IPS-11a (cell line): ENCODE data around the gene ZNF622.
A peak's percentile ranks its signal among the peaks of the same experiment; 100 is the strongest.

Source experiments
- H3K4me3 ChIP-seq: one replicate; pipeline ENCODE4 v1.5.1; 2013; ENCODE audit warnings: low read depth, low read length, control low read depth

ZNF622 gene

GRCh38 chr5:16465544-16466432, at the start of gene ZNF622:
TSS of gene ZNF622 (minus strand) at chr5:16465800. CDS start at chr5:16465665, 135 bp downstream.
- peak within 1 kb of the TSS; percentile 94 for H3K4me3 ChIP-seq

GRCh38 chr5:16510098-16510497, 44.5 kb upstream of the ZNF622 start:
- no peak overlapping the region for H3K4me3 ChIP-seq

GRCh38 chr5:16508730-16509531, 43.3 kb upstream of the ZNF622 start:
- H3K4me3 ChIP-seq, result no peak overlapping the region

- H3K4me3 ChIP-seq, result no peak overlapping the region
Observed at GRCh38 chr5:16507716-16508115, 42.1 kb upstream of the ZNF622 start.

GRCh38 chr5:16505904-16506303, 40.3 kb upstream of the ZNF622 start:
- no peak overlapping the region for H3K4me3 ChIP-seq

GRCh38 chr5:16505140-16505891, 39.7 kb upstream of the ZNF622 start:
- no peak overlapping the region for H3K4me3 ChIP-seq

GRCh38 chr5:16504571-16504970, 39.0 kb upstream of the ZNF622 start:
- H3K4me3 ChIP-seq, result no peak overlapping the region

GRCh38 chr5:16502866-16503265, 37.3 kb upstream of the ZNF622 start:
- H3K4me3 ChIP-seq, result no peak overlapping the region

- no peak overlapping the region for H3K4me3 ChIP-seq
Observed at GRCh38 chr5:16500024-16500423, 34.4 kb upstream of the ZNF622 start.

- no peak overlapping the region for H3K4me3 ChIP-seq
Observed at GRCh38 chr5:16497546-16497945, 31.9 kb upstream of the ZNF622 start.

- no peak overlapping the region for H3K4me3 ChIP-seq
Observed at GRCh38 chr5:16493261-16493660, 27.7 kb upstream of the ZNF622 start.

- no peak overlapping the region for H3K4me3 ChIP-seq
Observed at GRCh38 chr5:16492398-16493140, 27.0 kb upstream of the ZNF622 start.

GRCh38 chr5:16490911-16491310, 25.3 kb upstream of the ZNF622 start:
- no peak overlapping the region for H3K4me3 ChIP-seq

- no peak overlapping the region for H3K4me3 ChIP-seq
Observed at GRCh38 chr5:16489322-16489791, 23.8 kb upstream of the ZNF622 start.

- H3K4me3 ChIP-seq, result no peak overlapping the region
Observed at GRCh38 chr5:16487456-16487855, 21.9 kb upstream of the ZNF622 start.

GRCh38 chr5:16486711-16487111, 21.1 kb upstream of the ZNF622 start:
- H3K4me3 ChIP-seq, result no peak overlapping the region

GRCh38 chr5:16485656-16486055, 20.1 kb upstream of the ZNF622 start:
- no peak overlapping the region for H3K4me3 ChIP-seq

- no peak overlapping the region for H3K4me3 ChIP-seq
Observed at GRCh38 chr5:16484081-16484480, 18.5 kb upstream of the ZNF622 start.

GRCh38 chr5:16483361-16483760, 17.8 kb upstream of the ZNF622 start:
- no peak overlapping the region for H3K4me3 ChIP-seq

- no peak overlapping the region for H3K4me3 ChIP-seq
Observed at GRCh38 chr5:16482891-16483290, 17.3 kb upstream of the ZNF622 start.
